ENCODE results near the gene NECAB3.

The NECAB3 gene

GRCh38 chr20:33656783-33657703 is 17.2 kb downstream of the NECAB3 start:
- Mint-ChIP-seq H3K4me3 (no peak overlapping the region), H3K27ac (no peak overlapping the region), H3K4me1 (ENCODE audit: low read depth) (peaks cover 18% of the 10 kb centered on the region), H3K36me3 (ENCODE audit: low read depth) (no peaks in the 10 kb centered on the region), H3K9me3 (no peaks in the 10 kb centered on the region), H3K27me3 (no peaks in the 10 kb centered on the region)

- no peaks in the 10 kb centered on the region for H3K27me3 Mint-ChIP-seq
- H3K9me3 Mint-ChIP-seq, result no peaks in the 10 kb centered on the region
- no peak overlapping the region for H3K4me3 Mint-ChIP-seq
- no peak overlapping the region for H3K27ac Mint-ChIP-seq
- H3K4me1 Mint-ChIP-seq (ENCODE audit: low read depth), result peaks cover 27% of the 10 kb centered on the region
- no peaks in the 10 kb centered on the region for H3K36me3 Mint-ChIP-seq (ENCODE audit: low read depth)
These were observed 18.0 kb downstream of the NECAB3 start for GRCh38 chr20:33656010-33656782.

- H3K27me3 Mint-ChIP-seq, result no peaks in the 10 kb centered on the region
- no peaks in the 10 kb centered on the region for H3K9me3 Mint-ChIP-seq
- no peaks in the 10 kb centered on the region for H3K36me3 Mint-ChIP-seq (ENCODE audit: low read depth)
- no peak overlapping the region for H3K27ac Mint-ChIP-seq
- H3K4me3 Mint-ChIP-seq, result no peak overlapping the region
- peaks cover 27% of the 10 kb centered on the region for H3K4me1 Mint-ChIP-seq (ENCODE audit: low read depth)
These were observed 19.1 kb downstream of the NECAB3 start for GRCh38 chr20:33655164-33655563.

GRCh38 chr20:33654680-33655161 is 19.5 kb downstream of the NECAB3 start:
- no peak overlapping the region for H3K27ac Mint-ChIP-seq

GRCh38 chr20:33653900-33654596 is 20.2 kb downstream of the NECAB3 start:
- H3K27ac Mint-ChIP-seq, result no peak overlapping the region

More at GRCh38 chr20:33654680-33655161, 19.5 kb downstream of the NECAB3 start:
- Mint-ChIP-seq H3K4me1 (ENCODE audit: low read depth) (peaks cover 29% of the 10 kb centered on the region), H3K4me3 (no peak overlapping the region), H3K36me3 (ENCODE audit: low read depth) (no peaks in the 10 kb centered on the region), H3K27me3 (no peaks in the 10 kb centered on the region), H3K9me3 (no peaks in the 10 kb centered on the region)

GRCh38 chr20:33653218-33653899 is 20.9 kb downstream of the NECAB3 start:
- Mint-ChIP-seq H3K36me3 (ENCODE audit: low read depth) (no peaks in the 10 kb centered on the region), H3K27ac (no peak overlapping the region), H3K4me1 (ENCODE audit: low read depth) (peaks cover 38% of the 10 kb centered on the region), H3K27me3 (no peaks in the 10 kb centered on the region), H3K9me3 (no peaks in the 10 kb centered on the region), H3K4me3 (no peak overlapping the region)

More at GRCh38 chr20:33653900-33654596, 20.2 kb downstream of the NECAB3 start:
- H3K9me3 Mint-ChIP-seq, result no peaks in the 10 kb centered on the region
- H3K4me1 Mint-ChIP-seq (ENCODE audit: low read depth), result peaks cover 33% of the 10 kb centered on the region
- no peaks in the 10 kb centered on the region for H3K27me3 Mint-ChIP-seq
- no peaks in the 10 kb centered on the region for H3K36me3 Mint-ChIP-seq (ENCODE audit: low read depth)
- no peak overlapping the region for H3K4me3 Mint-ChIP-seq

- no peak overlapping the region for H3K4me3 Mint-ChIP-seq
- peaks cover 46% of the 10 kb centered on the region for H3K4me1 Mint-ChIP-seq (ENCODE audit: low read depth)
- H3K36me3 Mint-ChIP-seq (ENCODE audit: low read depth), result no peaks in the 10 kb centered on the region
- H3K27me3 Mint-ChIP-seq, result no peaks in the 10 kb centered on the region
- H3K27ac Mint-ChIP-seq, result no peak overlapping the region
- no peaks in the 10 kb centered on the region for H3K9me3 Mint-ChIP-seq
These were observed 22.6 kb downstream of the NECAB3 start for GRCh38 chr20:33651562-33652048.

- Mint-ChIP-seq H3K9me3 (no peaks in the 10 kb centered on the region), H3K27ac (no peak overlapping the region), H3K4me1 (ENCODE audit: low read depth) (peaks cover 46% of the 10 kb centered on the region), H3K36me3 (ENCODE audit: low read depth) (no peaks in the 10 kb centered on the region), H3K27me3 (no peaks in the 10 kb centered on the region), H3K4me3 (no peak overlapping the region)
These were observed 23.3 kb downstream of the NECAB3 start for GRCh38 chr20:33650753-33651561.

GRCh38 chr20:33650111-33650752 is 24.0 kb downstream of the NECAB3 start:
- H3K4me3 Mint-ChIP-seq, result no peak overlapping the region
- no peaks in the 10 kb centered on the region for H3K9me3 Mint-ChIP-seq
- H3K27me3 Mint-ChIP-seq, result no peaks in the 10 kb centered on the region
- peaks cover 46% of the 10 kb centered on the region for H3K4me1 Mint-ChIP-seq (ENCODE audit: low read depth)
- no peak overlapping the region for H3K27ac Mint-ChIP-seq
- H3K36me3 Mint-ChIP-seq (ENCODE audit: low read depth), result peaks cover 6% of the 10 kb centered on the region

- H3K27ac Mint-ChIP-seq, result no peak overlapping the region
These were observed 25.0 kb downstream of the NECAB3 start for GRCh38 chr20:33649201-33649681.

GRCh38 chr20:33648396-33649004 is 25.7 kb downstream of the NECAB3 start:
- peaks cover 42% of the 10 kb centered on the region for H3K4me1 Mint-ChIP-seq (ENCODE audit: low read depth)
- no peak overlapping the region for H3K4me3 Mint-ChIP-seq
- H3K9me3 Mint-ChIP-seq, result no peaks in the 10 kb centered on the region
- peaks cover 7% of the 10 kb centered on the region for H3K36me3 Mint-ChIP-seq (ENCODE audit: low read depth)
- no peaks in the 10 kb centered on the region for H3K27me3 Mint-ChIP-seq
- no peak overlapping the region for H3K27ac Mint-ChIP-seq

More at GRCh38 chr20:33649201-33649681, 25.0 kb downstream of the NECAB3 start:
- no peaks in the 10 kb centered on the region for H3K27me3 Mint-ChIP-seq
- H3K9me3 Mint-ChIP-seq, result no peaks in the 10 kb centered on the region
- H3K36me3 Mint-ChIP-seq (ENCODE audit: low read depth), result peaks cover 7% of the 10 kb centered on the region
- peaks cover 46% of the 10 kb centered on the region for H3K4me1 Mint-ChIP-seq (ENCODE audit: low read depth)
- no peak overlapping the region for H3K4me3 Mint-ChIP-seq

- Mint-ChIP-seq H3K4me1 (ENCODE audit: low read depth) (peaks cover 35% of the 10 kb centered on the region), H3K27me3 (no peaks in the 10 kb centered on the region), H3K27ac (no peak overlapping the region), H3K36me3 (ENCODE audit: low read depth) (peaks cover 7% of the 10 kb centered on the region), H3K4me3 (no peak overlapping the region), H3K9me3 (no peaks in the 10 kb centered on the region)
These were observed 26.4 kb downstream of the NECAB3 start for GRCh38 chr20:33647603-33648395.
